HG03521 (cell line): ENCODE data around the gene ZC2HC1B.
"Not testable (repeated sequence)": the region's sequence is repeated elsewhere in the genome, so short reads cannot be mapped to it uniquely, and the experiment has no call there.

Source experiments
- ATAC-seq: cut with Tn5 transposase; IDR thresholded peaks from one replicate; pipeline ENCODE4 v1.9.1; 2021; ENCODE audit warnings: mild to moderate bottlenecking, moderate library complexity; ENCODE audit not compliant: unreplicated experiment

Gene ZC2HC1B

GRCh38 chr6:143867236-143867635 lies 3.0 kb downstream of the ZC2HC1B start:
- ATAC-seq = no peak

DNA sequence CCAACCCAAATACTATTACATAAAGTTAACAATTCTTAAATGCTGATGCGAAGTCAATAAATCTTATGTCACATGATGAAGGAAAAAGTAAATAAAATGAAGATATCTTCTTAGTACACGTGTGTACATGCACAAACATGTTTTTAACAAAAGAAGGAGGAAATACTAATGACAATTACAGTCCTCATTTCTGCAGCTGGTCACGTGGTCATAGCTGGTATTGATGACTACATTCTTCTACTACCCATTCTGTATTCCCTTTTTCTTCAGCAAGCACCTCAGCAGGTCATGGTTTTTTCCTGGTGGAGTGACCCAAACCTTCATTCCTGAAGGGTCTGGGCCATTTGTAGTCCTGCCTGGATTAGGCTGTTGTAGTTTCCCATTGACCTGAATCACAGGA lies 4.5 kb downstream of the ZC2HC1B start:
- not testable (repeated sequence) for ATAC-seq

GRCh38 chr6:143871202-143871730 lies 7.0 kb downstream of the ZC2HC1B start:
- ATAC-seq = not testable (repeated sequence)

- ATAC-seq = peak; percentile 86
Measured at GRCh38 chr6:143872201-143872600, 7.9 kb downstream of the ZC2HC1B start.

- ATAC-seq = not testable (repeated sequence)
Measured at GRCh38 chr6:143873600-143873999, 9.3 kb downstream of the ZC2HC1B start.

DNA sequence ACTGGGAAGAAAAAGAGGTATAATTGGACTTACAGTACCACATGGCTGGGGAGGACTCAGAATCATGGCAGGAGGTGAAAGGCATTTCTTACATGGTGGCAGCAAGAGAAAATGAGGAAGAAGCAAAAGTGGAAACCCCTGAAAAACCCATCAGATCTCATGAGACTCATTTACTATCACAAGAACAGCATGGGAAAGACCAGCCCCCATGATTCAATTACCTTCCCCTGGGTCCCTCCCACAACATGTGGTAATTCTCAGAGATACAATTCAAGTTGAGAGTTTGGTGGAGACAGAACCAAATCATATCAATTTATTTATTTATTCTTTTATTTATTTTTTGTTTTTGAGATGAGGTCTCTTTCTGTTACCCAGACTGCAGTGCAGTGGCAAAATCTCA lies 10.2 kb downstream of the ZC2HC1B start:
- ATAC-seq = not testable (repeated sequence)

DNA sequence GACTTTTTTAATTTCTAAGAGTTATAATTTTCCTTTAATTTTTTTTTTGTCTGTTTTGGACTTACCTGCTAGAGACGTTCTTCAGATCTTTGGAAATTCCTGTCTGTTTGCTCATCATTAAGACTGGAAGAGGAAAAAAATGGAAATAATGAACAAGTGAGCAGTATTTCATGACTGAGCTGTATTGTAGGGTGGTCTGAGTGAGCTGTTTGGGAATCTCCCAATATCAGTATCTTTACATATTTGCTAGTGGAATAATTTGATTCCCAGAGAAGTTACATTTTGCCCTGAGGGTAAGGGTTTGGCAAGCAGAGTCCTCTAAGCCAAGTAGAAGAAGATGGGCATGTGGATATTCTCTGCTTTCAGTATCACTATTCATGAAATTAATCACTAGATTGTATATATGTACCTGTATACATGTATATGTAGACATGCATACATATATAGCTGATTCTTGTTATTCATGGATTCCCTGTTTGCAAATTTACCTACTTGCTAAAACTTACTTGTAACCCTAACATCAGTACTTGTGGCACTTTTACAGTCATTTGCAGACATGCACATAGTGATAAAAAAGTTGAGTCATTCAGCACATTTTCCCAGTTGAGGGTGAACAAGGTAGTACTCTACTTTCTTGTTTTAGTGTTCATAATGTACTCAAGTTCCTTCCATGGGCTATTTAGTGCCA lies 13.5 kb downstream of the ZC2HC1B start:
- ATAC-seq = no peak

DNA sequence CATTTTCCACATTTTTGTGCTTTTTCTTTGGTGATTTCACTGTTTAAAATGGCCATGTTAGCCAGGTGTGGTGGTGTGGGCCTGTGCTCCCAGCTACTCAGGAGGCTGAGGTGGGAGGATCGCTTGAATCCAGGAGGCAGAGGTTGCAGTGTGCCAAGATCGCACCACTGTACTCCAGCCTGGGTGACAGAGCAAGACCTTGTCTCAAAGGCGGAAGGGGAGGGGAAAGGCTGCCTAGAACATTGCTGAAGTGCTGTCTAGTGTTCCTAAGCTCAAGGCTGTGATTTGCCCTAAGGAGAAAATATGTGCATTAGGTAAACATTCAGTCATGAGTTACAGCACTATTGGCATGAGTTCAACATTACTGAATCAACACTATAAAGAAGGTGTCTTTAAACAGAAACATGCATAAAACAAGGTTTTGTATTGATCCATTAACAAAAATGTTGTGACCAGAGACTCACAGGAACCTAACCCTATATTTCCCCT lies 14.0 kb downstream of the ZC2HC1B start:
- ATAC-seq = no peak

DNA sequence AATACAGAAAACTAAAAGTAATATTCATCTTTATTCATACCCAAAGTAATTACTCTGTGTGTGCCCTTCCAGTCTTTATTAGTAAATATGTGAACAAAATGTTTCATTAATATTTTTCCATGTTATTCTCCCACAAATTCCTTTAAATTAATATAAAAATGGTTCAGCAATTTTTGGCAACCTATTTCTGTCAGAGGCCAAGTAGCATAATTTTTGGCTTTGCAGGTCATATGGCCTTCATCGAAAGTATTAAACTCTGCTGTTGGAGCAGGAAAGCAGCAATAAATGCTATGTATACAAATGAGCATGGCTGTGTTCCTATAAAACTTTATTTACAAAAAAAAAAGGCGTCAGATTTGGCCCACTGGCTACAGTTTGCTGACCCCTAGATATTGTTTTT lies 16.1 kb downstream of the ZC2HC1B start:
- ATAC-seq = no peak

DNA sequence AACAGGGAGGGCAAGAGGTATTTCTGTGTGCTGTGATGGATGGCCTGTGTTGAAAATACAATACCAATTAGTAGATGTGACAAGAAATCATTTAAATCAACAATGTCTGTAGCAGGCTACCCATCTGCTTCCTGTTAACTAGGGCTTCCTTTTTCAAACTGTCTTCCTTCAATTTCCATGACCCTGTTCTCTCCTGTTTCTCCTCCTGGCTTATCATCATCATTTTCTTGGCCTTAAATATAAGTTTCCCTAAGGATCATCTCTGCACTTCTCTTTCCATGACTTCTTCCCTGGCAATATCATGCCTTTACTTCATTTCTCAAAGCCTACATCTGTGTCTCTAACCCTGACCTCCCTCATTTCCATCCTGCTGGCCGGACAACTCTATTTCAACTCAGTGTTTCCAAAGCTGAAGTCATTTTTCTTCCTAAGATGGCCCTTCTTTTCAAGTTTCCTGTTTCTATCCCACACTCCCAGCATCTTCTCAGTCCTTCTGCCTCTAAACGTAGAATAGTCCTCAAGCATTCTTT lies 18.2 kb downstream of the ZC2HC1B start:
- ATAC-seq = no peak

DNA sequence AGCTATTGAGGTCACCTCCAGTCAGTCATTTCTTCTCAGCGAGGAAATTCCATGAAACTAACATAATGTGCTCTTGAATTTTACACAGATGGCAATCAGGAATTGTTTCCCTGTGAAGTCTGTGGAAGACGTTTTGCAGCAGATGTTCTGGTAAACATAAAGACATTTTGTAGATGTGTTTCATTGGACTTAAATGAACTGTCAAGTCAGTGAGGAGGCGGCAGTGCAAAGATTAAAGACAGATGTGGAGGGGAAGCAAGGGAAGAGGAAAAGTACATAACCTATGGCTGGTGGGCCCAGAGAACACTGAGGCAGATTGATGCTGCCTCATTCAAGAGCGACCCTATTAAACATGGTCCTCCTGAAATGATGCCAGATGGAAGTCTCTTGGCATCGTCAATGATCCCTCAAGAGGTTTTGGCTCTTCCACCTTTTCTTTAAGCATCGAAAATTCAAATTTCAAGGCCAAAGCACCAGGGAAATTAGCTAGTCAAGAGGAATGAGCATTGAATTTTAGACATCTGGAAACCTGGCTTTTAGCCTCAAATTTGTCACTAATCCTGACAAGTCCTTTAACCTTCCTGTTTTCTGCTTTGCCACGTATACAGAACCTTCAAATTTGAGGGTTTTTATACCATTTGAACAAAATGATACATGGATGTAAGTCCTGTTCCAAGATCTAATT lies 20.1 kb downstream of the ZC2HC1B start:
- ATAC-seq = no peak

DNA sequence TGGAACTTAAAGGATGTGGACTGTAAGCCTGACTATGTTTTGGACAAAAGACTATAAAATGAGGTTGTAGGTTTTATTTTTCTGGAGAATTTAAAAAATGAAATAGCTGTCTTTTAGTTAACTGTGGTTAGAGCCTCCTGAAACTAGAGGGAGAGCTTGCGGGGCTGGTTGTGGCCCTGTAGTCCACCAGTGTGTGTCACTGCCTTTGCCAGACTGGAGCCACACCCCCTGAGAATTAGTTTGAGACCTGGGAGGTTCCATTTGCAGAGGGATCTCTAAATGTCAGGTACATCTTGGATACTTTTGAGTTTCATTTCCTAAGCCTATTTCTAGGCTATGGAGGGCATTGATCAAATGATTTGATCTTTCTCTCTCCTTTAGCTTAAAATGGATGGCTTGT lies 20.8 kb downstream of the ZC2HC1B start:
- no peak for ATAC-seq

GRCh38 chr6:143894655-143895054 lies 30.4 kb downstream of the ZC2HC1B start:
- no peak for ATAC-seq

DNA sequence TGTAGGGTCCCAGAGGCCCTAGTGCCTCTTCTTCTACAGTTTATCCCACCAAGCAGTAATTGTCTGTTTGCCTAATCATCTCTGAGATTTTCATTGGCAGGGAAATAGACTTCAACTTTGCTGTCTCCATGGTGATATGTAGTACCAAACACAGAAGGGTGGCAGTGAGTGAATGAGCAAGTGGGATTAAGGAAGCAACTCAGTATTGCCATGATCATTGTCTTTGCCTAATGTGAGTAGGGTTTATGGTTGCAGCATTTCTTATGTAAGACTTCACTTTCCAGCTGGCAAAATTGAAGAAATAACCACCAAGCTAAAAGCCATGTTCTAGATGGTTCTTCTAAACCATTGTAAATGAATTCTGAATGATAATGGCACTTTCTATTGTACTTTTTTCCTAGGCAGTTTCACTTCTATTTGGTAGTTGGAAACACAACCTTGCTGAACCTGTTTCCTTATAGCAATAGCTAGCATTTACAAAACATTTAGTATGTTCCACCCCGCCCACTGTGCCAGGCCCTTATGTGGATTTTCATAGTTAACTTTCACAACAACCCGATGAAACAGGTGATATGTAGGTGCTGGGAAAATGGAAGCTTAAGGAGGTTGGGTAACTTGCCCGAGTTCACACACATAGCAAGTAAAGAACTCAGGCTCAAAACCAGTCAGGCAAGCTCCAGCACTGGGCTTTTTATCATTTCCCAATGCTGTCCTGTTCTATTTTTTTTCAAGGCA lies 32.0 kb downstream of the ZC2HC1B start:
- no peak for ATAC-seq

DNA sequence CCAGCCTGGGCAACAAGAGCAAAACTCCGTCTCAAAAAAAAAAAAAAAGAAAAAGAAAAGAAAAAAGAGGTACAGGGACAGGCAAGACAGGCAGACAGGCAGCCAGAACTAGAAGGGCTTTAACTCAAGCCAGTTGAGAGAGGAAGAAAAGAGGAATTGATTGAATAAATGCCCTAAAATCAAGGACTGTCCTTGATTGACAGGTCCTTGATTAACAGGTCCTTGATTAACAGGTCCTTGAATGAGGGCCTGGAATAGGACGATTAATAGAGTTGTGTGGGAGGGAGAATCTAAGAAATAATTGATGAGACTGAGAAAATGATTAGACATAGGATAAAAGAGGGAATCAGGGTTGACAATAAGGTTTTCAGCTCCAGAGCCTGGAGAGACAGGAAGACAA lies 36.1 kb downstream of the ZC2HC1B start:
- ATAC-seq = no peak

- peak; percentile 94 for ATAC-seq
Measured at GRCh38 chr6:143901885-143902750, 37.8 kb downstream of the ZC2HC1B start.

DNA sequence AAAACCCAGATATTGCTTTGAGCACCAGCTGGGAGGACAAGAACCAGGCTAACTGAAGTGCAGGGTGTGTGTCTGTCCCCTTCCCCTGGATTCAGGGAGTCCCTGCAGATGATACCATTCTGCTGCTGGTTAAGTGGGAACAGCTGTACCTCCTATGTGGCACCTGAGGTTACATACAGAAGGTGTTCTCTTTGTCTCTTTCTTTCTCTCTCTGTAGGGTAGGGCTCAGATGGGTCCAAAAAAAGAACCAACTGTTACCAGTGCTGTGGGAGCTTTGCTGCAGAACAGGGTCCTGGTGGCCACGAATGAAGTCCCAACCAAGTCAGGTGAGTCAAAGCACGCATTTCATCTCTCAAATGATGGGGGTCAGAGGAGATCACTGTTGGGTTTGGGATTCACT lies 38.6 kb downstream of the ZC2HC1B start:
- no peak for ATAC-seq

- ATAC-seq = no peak
Measured at GRCh38 chr6:143911028-143911427, 46.8 kb downstream of the ZC2HC1B start.

DNA sequence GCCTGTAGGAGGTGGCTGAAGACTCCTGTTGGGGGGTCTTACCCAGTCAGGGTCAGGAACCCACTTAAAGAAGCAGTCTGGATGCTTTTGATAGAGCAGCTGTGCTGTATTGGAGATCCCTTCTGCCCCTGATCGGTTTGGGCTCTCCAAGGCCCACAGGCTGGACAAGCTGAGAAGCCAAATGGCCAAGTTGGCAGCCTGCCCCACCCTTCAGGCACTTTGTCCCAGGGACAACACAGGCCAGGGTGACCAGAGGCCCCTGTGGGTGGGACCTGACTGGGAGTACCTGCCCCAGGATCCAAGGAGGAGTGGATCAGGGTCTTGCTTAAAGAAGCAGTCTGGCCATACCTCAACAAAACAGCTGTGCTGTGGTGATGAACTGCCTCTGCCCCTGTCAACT lies 48.4 kb downstream of the ZC2HC1B start:
- ATAC-seq = no peak

- ATAC-seq = not testable (repeated sequence)
Measured at GRCh38 chr6:143917026-143917425, 52.8 kb downstream of the ZC2HC1B start.
